ENCODE measurements around the gene PRKN.

Gene PRKN

DNA sequence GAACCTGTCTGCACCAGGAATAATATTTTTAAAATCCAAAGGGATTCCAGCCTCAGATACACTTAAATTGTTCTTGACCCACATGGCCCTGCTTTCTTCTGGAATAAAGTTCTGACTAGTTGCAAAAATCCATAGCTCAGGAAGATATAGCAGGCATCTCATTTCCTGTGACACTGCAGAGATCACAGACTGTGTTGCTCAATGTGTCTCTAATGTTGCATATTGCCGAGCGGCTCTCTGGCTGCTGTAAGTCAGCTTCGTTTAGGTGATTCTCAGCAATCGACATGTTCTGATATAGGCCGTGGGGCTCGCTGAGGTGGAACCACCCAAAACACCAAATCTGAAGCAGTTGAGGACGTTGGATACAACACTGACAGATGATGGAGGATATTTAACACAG, 955.4 kb downstream of the PRKN start:
- Histone ChIP-seq H3K27ac (ENCODE audit: low read length) (no peak overlapping the region), H3K27me3 (replicated peaks; ENCODE audit: insufficient read depth, low read length) (no peaks in the 10 kb centered on the region), H2AFZ (ENCODE audit: low read length) (no peak overlapping the region), H3K4me1 (ENCODE audit: low read length) (no peaks in the 10 kb centered on the region), H3K9me2 (replicated peaks; ENCODE audit: insufficient read depth, low read length) (no peaks in the 10 kb centered on the region), H4K20me1 (ENCODE audit: insufficient read depth, low read length) (no peaks in the 10 kb centered on the region), H3F3A (ENCODE audit: insufficient read depth, low read length) (no peaks in the 10 kb centered on the region), H3K9ac (ENCODE audit: low read length) (no peak overlapping the region), H3K4me3 (ENCODE audit: low read length) (no peak overlapping the region), H3K79me2 (ENCODE audit: low read length) (no peaks in the 10 kb centered on the region), H3K36me3 (replicated peaks; ENCODE audit: insufficient read depth, low read length) (no peaks in the 10 kb centered on the region), H3K4me2 (ENCODE audit: low read depth, low read length) (no peak overlapping the region), H3K9me3 (replicated peaks; ENCODE audit: insufficient read depth, low read length) (no peaks in the 10 kb centered on the region)
- TF ChIP-seq EZH2 (optimal IDR thresholded peaks at IDR 0.05; ENCODE audit: low read depth, low read length) = no peak
- TF ChIP-seq, protein P1, sequence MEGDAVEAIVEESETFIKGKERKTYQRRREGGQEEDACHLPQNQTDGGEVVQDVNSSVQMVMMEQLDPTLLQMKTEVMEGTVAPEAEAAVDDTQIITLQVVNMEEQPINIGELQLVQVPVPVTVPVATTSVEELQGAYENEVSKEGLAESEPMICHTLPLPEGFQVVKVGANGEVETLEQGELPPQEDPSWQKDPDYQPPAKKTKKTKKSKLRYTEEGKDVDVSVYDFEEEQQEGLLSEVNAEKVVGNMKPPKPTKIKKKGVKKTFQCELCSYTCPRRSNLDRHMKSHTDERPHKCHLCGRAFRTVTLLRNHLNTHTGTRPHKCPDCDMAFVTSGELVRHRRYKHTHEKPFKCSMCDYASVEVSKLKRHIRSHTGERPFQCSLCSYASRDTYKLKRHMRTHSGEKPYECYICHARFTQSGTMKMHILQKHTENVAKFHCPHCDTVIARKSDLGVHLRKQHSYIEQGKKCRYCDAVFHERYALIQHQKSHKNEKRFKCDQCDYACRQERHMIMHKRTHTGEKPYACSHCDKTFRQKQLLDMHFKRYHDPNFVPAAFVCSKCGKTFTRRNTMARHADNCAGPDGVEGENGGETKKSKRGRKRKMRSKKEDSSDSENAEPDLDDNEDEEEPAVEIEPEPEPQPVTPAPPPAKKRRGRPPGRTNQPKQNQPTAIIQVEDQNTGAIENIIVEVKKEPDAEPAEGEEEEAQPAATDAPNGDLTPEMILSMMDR (IDR thresholded peaks at IDR 0.05; ENCODE audit: low read length) = no peak
- no peak for TF ChIP-seq EZH2phosphoT487 (IDR thresholded peaks at IDR 0.05; ENCODE audit: low read length)
- DNase-seq = no peak

DNA sequence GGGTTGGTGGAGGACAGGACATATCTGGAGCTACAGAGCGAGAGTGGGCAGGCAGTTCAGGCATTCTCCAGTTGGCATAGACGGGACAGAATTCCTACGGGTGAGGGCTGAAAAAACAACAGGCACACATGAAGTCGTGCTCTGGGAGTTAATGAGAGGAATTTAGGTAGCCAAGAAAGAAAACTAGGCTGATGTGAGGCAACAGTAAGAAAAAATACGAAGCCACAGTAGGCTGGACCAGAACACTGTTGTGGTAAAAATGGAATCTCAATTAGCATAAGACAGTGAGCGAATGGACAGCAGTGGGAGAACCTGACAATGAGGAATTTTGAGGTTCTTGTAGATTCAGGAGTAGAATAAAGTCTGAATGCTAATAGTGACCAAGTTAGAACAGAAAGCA, 965.6 kb downstream of the PRKN start:
- Histone ChIP-seq H3K9me3 (replicated peaks; ENCODE audit: insufficient read depth, low read length) (no peaks in the 10 kb centered on the region), H3K9ac (ENCODE audit: low read length) (no peak overlapping the region), H3K4me1 (ENCODE audit: low read length) (no peaks in the 10 kb centered on the region), H4K20me1 (ENCODE audit: insufficient read depth, low read length) (no peaks in the 10 kb centered on the region), H3K9me2 (replicated peaks; ENCODE audit: insufficient read depth, low read length) (no peaks in the 10 kb centered on the region), H3K36me3 (replicated peaks; ENCODE audit: insufficient read depth, low read length) (no peaks in the 10 kb centered on the region), H3K4me3 (ENCODE audit: low read length) (no peak overlapping the region), H3K27ac (ENCODE audit: low read length) (no peak overlapping the region), H2AFZ (ENCODE audit: low read length) (no peak overlapping the region), H3K4me2 (ENCODE audit: low read depth, low read length) (no peak overlapping the region), H3K27me3 (replicated peaks; ENCODE audit: insufficient read depth, low read length) (no peaks in the 10 kb centered on the region), H3F3A (ENCODE audit: insufficient read depth, low read length) (no peaks in the 10 kb centered on the region), H3K79me2 (ENCODE audit: low read length) (no peaks in the 10 kb centered on the region)
- no peak for DNase-seq
- no peak for TF ChIP-seq EZH2phosphoT487 (IDR thresholded peaks at IDR 0.05; ENCODE audit: low read length)
- no peak for TF ChIP-seq EZH2 (optimal IDR thresholded peaks at IDR 0.05; ENCODE audit: low read depth, low read length)
- TF ChIP-seq, protein P1 (IDR thresholded peaks at IDR 0.05; ENCODE audit: low read length) = no peak

DNA sequence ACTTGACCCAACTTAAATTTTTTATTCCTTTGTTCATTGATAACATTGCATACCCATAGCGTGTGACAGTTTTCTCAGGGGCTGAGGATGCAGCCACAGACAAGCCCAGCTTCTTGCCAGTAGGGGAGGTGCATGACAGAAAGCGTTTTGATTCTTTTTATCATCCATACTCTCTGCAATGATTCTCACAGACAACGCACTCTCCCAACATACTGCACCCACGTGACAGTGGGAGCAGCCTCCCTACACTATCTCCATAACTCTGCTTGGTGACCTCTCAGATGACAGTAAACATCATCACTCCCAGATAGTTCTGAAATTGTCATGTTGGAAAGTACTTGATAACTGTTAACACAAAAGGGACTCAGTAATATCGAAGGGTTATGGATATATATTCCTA, 972.5 kb downstream of the PRKN start:
- Histone ChIP-seq H3K4me3 (ENCODE audit: low read length) (no peak overlapping the region), H3K27me3 (replicated peaks; ENCODE audit: insufficient read depth, low read length) (no peaks in the 10 kb centered on the region), H3K9me2 (replicated peaks; ENCODE audit: insufficient read depth, low read length) (no peaks in the 10 kb centered on the region), H4K20me1 (ENCODE audit: insufficient read depth, low read length) (no peaks in the 10 kb centered on the region), H3K27ac (ENCODE audit: low read length) (no peak overlapping the region), H3K9ac (ENCODE audit: low read length) (no peak overlapping the region), H3K4me1 (ENCODE audit: low read length) (no peaks in the 10 kb centered on the region), H2AFZ (ENCODE audit: low read length) (no peak overlapping the region), H3K36me3 (replicated peaks; ENCODE audit: insufficient read depth, low read length) (no peaks in the 10 kb centered on the region), H3K79me2 (ENCODE audit: low read length) (no peaks in the 10 kb centered on the region), H3F3A (ENCODE audit: insufficient read depth, low read length) (no peaks in the 10 kb centered on the region), H3K4me2 (ENCODE audit: low read depth, low read length) (no peak overlapping the region), H3K9me3 (replicated peaks; ENCODE audit: insufficient read depth, low read length) (no peaks in the 10 kb centered on the region)
- TF ChIP-seq, protein P1 (IDR thresholded peaks at IDR 0.05; ENCODE audit: low read length) = no peak
- TF ChIP-seq EZH2 (optimal IDR thresholded peaks at IDR 0.05; ENCODE audit: low read depth, low read length) (no peak), EZH2phosphoT487 (IDR thresholded peaks at IDR 0.05; ENCODE audit: low read length) (no peak)
- DNase-seq = no peak
